Prostate gland (tissue), 2 donors: ENCODE results near the gene APOL4. TPM values are rescaled to one million over a fixed set of nuclear protein-coding genes. Genes with fewer than 3 reads are reported as not detected.
A peak's percentile ranks its signal among the peaks of the same experiment; 100 is the strongest.
"Not testable (repeated sequence)": the region's sequence is repeated elsewhere in the genome, so short reads cannot be mapped to it uniquely, and the experiment has no call there.

ENCODE experiments used
- DNase-seq: peaks from one replicate; pipeline ENCODE4 v3.0.0-alpha.2; 2019; ENCODE audit warnings: low spot score
- H3K27ac ChIP-seq, 2 donors: fragments of 200-600 bp; sonication (generic); 2 replicates each; pipeline ENCODE4 v1.5.1; 2017 to 2019
- H3K27me3 ChIP-seq: fragments of 200-600 bp; sonication (generic); replicated peaks from 2 replicates; pipeline ENCODE4 v1.5.1; 2019; ENCODE audit not compliant: insufficient read depth
- H3K36me3 ChIP-seq, 2 donors: fragments of 200-600 bp; sonication (generic); 1 replicate in 1 of 2; 2 replicates in 1 of 2; pipeline versions ENCODE4 v1.5.1 to v1.8.1; 2017 to 2019
- H3K4me1 ChIP-seq: fragments of 200-600 bp; sonication (generic); replicated peaks from 2 replicates; pipeline ENCODE4 v1.5.1; 2019
- H3K4me3 ChIP-seq, 2 donors: fragments of 200-600 bp; sonication (generic); 2 replicates each; pipeline ENCODE4 v1.5.1; 2017 to 2019
- H3K9me3 ChIP-seq: fragments of 200-600 bp; sonication (generic); 2 replicates; pipeline ENCODE4 v1.5.1; 2017
- POLR2A ChIP-seq: fragments of 450-650 bp; IDR thresholded peaks from one replicate; pipeline ENCODE4 v1.6.1; 2016; ENCODE audit warnings: antibody characterized with exemption, mild to moderate bottlenecking
- POLR2AphosphoS5 ChIP-seq: sonication (generic); formaldehyde crosslinking; IDR thresholded peaks from one replicate; pipeline ENCODE4 v1.6.1; 2017; ENCODE audit warnings: antibody characterized with exemption
- WGBS: methylation state at CpG from one replicate; pipeline ENCODE4 v1.1.5; 2018; 5-methylcytosine and 5-hydroxymethylcytosine counted together
- intact Hi-C: fragments of 100-400 bp; cut with DNase I; formaldehyde crosslinking; loops from one replicate; pipeline ENCODE4 v1.14.2; 2022
- total RNA-seq, 2 donors: library from RNA; depleted of rRNA; stranded (reverse); fragments of >200 nt; gene quantifications; one replicate each; pipeline ENCODE4 v1.1.0, GENCODE V29; 2016
- TF ChIP-seq, protein P1 (sequence below), 4 experiments: fragments of 200-600 bp in 2 of 4; fragments of 450-650 bp in 2 of 4; sonication (generic) in 2 of 4; IDR thresholded peaks; 1 replicate in 3 of 4; 2 replicates in 1 of 4; pipeline ENCODE4 v1.5.1; 2016 to 2019; ENCODE audit warnings: antibody characterized with exemption in 4 of 4, mild to moderate bottlenecking in 2 of 4, moderate library complexity in 2 of 4

Gene APOL4
- total RNA-seq, 2 donors from 2014 or later, result 13.6 to 25.5 TPM

DNA sequence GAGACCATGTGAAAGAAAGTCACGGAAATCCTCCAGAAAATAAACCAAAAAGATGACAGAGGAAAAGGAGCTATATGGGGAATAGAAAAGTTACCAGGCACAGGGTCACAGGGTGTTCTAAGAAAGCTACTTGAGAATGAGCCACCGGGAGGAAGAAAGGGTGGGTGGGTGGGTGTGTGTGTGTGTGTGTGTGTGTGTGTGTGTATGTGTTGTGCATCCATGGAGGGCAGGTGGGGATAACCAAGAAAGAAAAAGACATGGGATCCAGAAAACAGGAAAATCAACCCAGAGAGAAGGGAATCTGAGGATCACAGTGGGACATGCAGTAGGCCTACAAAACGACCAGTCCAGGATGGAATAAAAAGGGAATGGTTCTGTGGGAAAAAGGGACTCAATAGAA lies 34.0 kb upstream of the APOL4 start:
- no peak for DNase-seq
- Histone ChIP-seq H3K4me1 (peaks cover 17% of the 10 kb centered on the region), H3K9me3 (no peaks in the 10 kb centered on the region), H3K4me3 (no peak overlapping the region), H3K27me3 (no peaks in the 10 kb centered on the region), H3K36me3 (no peaks in the 10 kb centered on the region), H3K27ac (peak overlapping the region in 1 of 2 donors; percentile 95)
- no peak for TF ChIP-seq POLR2A
- TF ChIP-seq, protein P1, sequence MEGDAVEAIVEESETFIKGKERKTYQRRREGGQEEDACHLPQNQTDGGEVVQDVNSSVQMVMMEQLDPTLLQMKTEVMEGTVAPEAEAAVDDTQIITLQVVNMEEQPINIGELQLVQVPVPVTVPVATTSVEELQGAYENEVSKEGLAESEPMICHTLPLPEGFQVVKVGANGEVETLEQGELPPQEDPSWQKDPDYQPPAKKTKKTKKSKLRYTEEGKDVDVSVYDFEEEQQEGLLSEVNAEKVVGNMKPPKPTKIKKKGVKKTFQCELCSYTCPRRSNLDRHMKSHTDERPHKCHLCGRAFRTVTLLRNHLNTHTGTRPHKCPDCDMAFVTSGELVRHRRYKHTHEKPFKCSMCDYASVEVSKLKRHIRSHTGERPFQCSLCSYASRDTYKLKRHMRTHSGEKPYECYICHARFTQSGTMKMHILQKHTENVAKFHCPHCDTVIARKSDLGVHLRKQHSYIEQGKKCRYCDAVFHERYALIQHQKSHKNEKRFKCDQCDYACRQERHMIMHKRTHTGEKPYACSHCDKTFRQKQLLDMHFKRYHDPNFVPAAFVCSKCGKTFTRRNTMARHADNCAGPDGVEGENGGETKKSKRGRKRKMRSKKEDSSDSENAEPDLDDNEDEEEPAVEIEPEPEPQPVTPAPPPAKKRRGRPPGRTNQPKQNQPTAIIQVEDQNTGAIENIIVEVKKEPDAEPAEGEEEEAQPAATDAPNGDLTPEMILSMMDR (IDR thresholded peaks at IDR 0.05), result no peak
- intact Hi-C loops, result loop anchor here (5.0 to 10.0 kb wide), 2 partner anchors 47 to 81 kb away; no protein-coding TSS in a partner anchor
- WGBS, result 82% methylated on average over 3 of the region's 3 CpGs

DNA sequence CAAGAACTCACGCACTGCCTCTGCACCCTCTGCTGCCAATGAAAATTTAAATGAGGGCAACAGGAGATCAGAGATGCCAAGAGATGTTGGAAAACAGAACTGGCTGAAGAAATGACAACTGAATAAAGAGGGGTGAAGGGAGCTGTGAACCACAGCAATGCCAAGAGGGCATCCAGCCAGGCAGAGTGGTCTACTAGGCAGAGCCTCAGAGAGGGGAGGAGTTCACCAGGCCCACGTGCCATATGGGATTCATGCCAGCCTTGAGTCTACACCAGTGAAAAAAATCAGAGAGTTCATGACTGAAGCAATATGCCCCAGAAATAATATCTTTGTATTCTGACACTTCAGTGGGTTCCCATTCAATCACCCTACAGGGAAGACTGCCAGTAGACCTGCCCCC lies 33.3 kb upstream of the APOL4 start:
- Histone ChIP-seq H3K36me3 (no peaks in the 10 kb centered on the region), H3K27ac (no peak overlapping the region), H3K4me3 (no peak overlapping the region), H3K27me3 (no peaks in the 10 kb centered on the region), H3K4me1 (peaks cover 17% of the 10 kb centered on the region), H3K9me3 (no peaks in the 10 kb centered on the region)
- intact Hi-C loops, result loop anchor here (5.0 to 10.0 kb wide), 2 partner anchors 47 to 80 kb away; no protein-coding TSS in a partner anchor
- 64% methylated on average over 2 of the region's 2 CpGs for WGBS
- DNase-seq, result no peak
- TF ChIP-seq POLR2AphosphoS5 (no peak), POLR2A (no peak)
- TF ChIP-seq, protein P1 (IDR thresholded peaks at IDR 0.05), result no peak

- intact Hi-C loops, result loop anchor here (10.0 kb wide), 1 partner anchor 79 kb away; no protein-coding TSS in a partner anchor
- peaks cover 17% of the 10 kb centered on the region for H3K4me1 ChIP-seq
- H3K4me3 ChIP-seq, result no peak overlapping the region
These were observed 32.6 kb upstream of the APOL4 start for GRCh38 chr22:36234213-36234612.

DNA sequence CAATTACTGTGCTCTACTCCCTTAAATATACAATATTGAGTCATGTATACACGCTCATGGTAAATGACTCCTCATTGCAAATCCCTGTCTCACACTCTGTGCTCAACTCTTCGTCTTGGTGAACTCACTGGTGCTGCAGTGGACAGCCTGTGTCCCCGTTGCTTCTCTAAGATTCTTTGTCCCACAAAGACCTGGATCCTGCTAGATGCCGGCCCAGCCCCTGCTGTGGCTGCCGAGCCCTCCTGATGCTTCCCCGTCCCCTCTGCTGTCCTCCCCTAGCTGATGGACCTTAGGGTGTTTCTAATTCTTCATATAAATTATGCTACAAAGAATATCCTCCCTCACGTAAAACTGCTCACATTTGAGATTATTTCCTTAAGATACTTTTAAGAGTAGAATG lies 32.2 kb upstream of the APOL4 start:
- H3K9me3 ChIP-seq, result no peaks in the 10 kb centered on the region
- intact Hi-C loops, result loop anchor here (10.0 kb wide), 1 partner anchor 79 kb away; no protein-coding TSS in a partner anchor
- no peak overlapping the region for H3K27ac ChIP-seq
- TF ChIP-seq POLR2A (no peak), POLR2AphosphoS5 (no peak)
- TF ChIP-seq, protein P1 (IDR thresholded peaks at IDR 0.05), result no peak
- H3K4me1 ChIP-seq, result peaks cover 17% of the 10 kb centered on the region
- no peak for DNase-seq
- no peak overlapping the region for H3K4me3 ChIP-seq
- H3K36me3 ChIP-seq, result no peaks in the 10 kb centered on the region
- no peaks in the 10 kb centered on the region for H3K27me3 ChIP-seq
- 87% methylated on average over 7 of the region's 7 CpGs for WGBS

More at GRCh38 chr22:36234213-36234612, 32.6 kb upstream of the APOL4 start:
- peak overlapping the region in 1 of 2 donors; percentile 11 for H3K27ac ChIP-seq
- H3K36me3 ChIP-seq, result no peaks in the 10 kb centered on the region
- no peaks in the 10 kb centered on the region for H3K9me3 ChIP-seq
- DNase-seq, result no peak
- no peak for TF ChIP-seq POLR2A
- 38% methylated on average over 2 of the region's 2 CpGs for WGBS
- H3K27me3 ChIP-seq, result no peaks in the 10 kb centered on the region

GRCh38 chr22:36232715-36233401 lies 31.2 kb upstream of the APOL4 start:
- no peak overlapping the region for H3K27ac ChIP-seq
- no peak for TF ChIP-seq POLR2AphosphoS5
- TF ChIP-seq, protein P1 (IDR thresholded peaks at IDR 0.05), result no peak
- no peak for TF ChIP-seq POLR2A
- peaks cover 0 to under 1% of the 10 kb centered on the region in 2 donors for H3K36me3 ChIP-seq
- H3K4me3 ChIP-seq, result no peak overlapping the region
- 75% methylated on average over 13 of the region's 13 CpGs for WGBS
- no peaks in the 10 kb centered on the region for H3K9me3 ChIP-seq
- intact Hi-C loops, result loop anchor here (10.0 kb wide), 1 partner anchor 78 kb away; no protein-coding TSS in a partner anchor
- DNase-seq, result peak; percentile 31
- peaks cover 17% of the 10 kb centered on the region for H3K4me1 ChIP-seq
- no peaks in the 10 kb centered on the region for H3K27me3 ChIP-seq

DNA sequence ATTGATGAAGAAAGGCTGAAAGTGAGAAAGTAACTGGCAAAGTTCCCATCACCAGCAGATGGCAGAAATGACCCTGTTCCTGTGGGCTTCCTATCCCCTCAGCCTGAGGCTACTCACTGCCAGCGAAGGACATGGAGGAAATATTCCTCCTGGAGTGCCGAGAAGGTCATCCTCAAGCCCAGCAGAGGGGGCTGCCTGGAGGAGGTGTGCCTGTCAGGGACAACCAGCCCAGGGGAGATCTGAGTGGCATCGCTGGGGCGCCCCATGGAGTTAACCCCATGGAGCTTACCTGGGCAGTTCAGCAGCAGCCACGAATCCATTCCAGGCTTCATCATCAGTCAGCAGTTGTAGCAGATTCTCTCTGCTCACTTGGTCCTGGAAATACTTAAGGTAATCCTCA lies 29.4 kb upstream of the APOL4 start:
- H3K27ac ChIP-seq, DNase-seq: not testable (repeated sequence)
- WGBS, result 74% methylated on average over 5 of the region's 5 CpGs

GRCh38 chr22:36229649-36230048 lies 28.0 kb upstream of the APOL4 start:
- not testable (repeated sequence) for DNase-seq

More for the DNA sequence above, 29.4 kb upstream of the APOL4 start:
- intact Hi-C loops, result loop anchor here (10.0 kb wide), 1 partner anchor 76 kb away; no protein-coding TSS in a partner anchor
- not testable (repeated sequence) for H3K4me3 ChIP-seq, H3K27me3 ChIP-seq, H3K4me1 ChIP-seq, H3K36me3 ChIP-seq, H3K9me3 ChIP-seq

More at GRCh38 chr22:36229649-36230048, 28.0 kb upstream of the APOL4 start:
- H3K9me3 ChIP-seq, H3K4me3 ChIP-seq, H3K27ac ChIP-seq, H3K36me3 ChIP-seq, H3K4me1 ChIP-seq, H3K27me3 ChIP-seq: not testable (repeated sequence)
- 87% methylated on average over 3 of the region's 3 CpGs for WGBS
- intact Hi-C loops, result loop anchor here (10.0 kb wide), 1 partner anchor 75 kb away; no protein-coding TSS in a partner anchor
